ENCODE data around the gene SLC50A1.
A peak's percentile ranks its signal among the peaks of the same experiment; 100 is the strongest.
"Not testable (repeated sequence)": the region's sequence is repeated elsewhere in the genome, so short reads cannot be mapped to it uniquely, and the experiment has no call there.

Gene SLC50A1

DNA sequence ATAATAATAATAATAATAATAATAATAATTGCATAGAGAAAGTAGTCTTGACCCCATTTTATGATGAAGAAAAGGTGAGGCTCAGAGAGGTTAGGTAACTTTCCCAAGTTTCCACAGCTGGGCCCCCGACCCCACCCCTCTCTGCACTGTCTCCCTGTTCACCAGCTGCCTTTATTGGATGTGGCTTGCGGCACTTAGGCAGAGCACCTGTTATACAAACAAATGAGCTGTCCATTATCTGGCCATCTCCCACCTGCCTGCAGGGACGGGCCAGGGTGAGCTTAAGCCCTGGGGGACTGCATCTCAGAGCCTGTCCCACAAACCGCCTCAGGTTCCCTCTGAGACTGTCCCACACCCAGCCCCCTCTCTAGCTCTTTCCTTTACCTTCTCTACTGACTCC, 18.0 kb upstream of the SLC50A1 start:
- no peak for DNase-seq

DNA sequence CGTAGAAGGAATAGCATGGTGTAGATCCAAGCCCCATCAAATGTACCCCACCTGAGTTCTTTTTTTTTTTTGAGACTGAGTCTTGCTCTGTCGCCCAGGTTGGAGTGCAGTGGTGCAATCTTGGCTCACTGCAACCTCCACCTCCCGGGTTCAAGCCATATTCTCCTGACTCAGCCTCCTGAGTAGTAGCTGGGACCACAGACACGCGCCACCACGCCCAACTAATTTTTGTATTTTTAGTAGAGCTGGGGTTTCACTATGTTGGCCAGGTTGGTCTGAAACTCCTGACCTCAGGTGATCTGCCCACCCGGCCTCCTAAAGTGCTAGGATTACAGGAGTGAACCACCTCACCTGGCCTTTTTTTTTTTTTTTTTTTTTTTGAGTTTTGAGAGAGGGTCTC, 17.6 kb upstream of the SLC50A1 start:
- not testable (repeated sequence) for DNase-seq

DNA sequence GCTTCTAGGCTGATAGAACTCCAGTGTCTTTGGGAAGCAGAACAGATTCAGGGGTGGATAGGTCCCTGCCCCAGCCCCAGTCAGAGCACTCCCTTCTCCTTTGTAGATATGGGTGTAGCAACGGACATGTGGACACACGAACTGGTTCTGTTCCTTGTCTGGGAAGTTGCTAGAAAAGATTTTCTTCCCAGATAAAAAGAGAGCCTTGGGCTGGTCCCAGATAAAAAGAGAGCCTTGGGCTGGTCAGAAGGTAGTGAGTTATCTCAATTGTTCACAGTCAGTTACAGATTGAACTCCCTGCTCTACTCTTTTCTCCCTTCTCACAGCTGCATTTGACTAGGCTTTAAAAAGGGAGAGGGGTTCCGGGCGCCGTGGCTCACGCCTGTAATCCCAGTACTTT, 15.4 kb upstream of the SLC50A1 start:
- DNase-seq: no peak

DNA sequence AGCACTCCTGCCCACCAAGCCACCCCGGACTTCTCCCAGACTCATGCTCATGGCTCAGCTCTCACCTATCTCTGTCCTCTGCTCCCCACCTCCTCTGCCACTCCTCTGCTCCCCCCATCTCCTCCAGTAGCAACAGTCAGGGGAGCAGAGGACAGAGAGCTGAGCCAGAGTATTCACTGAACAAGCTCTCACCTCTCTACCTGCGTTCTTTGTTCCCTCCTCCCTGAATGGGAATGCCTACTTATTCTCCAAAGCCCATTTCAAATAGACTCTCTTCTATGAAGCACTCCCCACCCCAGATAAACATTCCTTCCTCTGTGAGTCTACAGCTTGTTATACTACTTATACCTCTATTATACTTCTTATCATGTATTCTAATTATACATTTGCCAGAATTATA, 14.4 kb upstream of the SLC50A1 start:
- DNase-seq: no peak

DNA sequence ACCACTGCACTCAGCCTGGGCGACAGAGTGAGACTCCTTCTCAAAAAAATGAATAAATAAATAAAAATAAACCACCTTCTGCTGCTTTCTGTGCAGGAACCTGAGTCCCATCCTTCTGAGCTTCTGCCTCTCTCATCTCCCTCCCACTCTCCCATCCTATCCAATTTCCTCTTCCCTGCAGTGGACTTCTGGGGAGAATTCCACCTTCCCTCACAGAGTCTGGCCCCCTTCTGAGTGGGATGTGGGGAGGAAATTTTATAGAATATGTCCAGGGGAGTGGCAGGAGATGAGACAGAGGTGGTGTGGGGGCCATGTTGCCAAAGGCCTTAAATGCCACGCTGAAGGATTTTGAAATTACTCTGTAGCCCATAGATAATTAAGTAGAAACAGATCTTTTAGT, 13.3 kb upstream of the SLC50A1 start:
- DNase-seq: no peak

DNA sequence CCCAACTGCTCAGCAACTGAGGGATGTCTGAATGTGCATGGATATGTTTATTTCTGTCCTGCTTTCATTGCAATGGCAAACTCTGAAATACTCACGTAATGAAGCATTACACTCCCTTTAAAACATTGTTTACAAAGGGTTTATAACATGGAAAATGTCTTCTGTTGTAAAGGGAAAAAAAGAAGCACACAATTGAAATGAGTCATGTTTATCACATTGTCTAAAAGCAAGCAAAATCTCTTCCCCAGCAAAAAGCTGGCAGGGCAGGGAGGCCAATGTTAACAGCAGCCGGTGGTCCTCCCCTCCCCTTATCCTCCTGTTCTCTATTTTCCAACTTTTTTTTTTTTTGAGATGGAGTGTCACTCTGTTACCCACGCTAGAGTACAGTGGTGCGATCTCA, 11.9 kb upstream of the SLC50A1 start:
- DNase-seq: no peak

DNA sequence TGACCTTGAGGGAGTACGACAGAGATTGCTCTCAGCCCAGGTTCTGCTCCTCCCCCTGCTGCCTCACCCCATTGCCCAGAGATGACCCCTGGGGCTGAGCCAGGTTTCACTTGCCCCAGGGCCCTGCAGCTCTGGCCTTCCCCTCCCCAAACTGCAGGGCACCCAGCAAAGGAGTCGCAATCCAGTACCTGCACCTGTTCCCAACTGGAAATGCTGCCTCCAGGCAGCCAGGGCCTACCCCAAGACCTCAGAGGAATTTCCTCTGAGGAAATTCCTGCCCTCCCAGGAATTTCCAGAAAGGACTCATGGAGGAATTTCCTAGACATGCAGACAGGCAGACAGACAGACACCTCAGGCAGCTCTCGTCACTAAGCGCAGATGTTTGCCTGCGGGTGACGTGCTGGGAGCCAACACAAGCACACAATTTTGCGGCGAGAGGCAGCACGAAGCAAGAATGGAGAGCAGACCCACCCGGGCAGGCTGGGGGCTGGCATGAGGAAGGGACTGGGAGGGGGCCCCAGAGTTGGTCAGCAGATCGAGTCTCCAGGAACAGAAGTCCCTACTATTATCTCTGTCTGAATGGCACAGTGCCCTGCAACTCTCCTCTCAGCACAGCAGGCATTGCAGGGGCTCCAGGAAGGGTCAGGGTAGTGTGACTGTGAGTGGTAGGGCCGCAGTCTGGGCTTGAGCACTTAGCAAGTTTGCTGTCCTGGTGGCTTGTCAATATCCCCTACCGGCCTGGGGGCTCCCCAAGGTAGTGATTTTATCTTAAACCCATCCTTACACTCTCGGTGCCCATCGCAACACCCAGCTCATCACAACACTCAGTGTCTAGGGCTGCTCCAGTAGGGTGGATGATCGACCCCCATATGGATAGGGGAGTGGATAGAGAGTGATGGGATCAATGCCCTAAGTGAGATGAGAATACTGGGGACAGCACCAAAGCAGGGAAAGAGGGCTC, 10.9 kb upstream of the SLC50A1 start:
- peak; percentile 29 for DNase-seq

DNA sequence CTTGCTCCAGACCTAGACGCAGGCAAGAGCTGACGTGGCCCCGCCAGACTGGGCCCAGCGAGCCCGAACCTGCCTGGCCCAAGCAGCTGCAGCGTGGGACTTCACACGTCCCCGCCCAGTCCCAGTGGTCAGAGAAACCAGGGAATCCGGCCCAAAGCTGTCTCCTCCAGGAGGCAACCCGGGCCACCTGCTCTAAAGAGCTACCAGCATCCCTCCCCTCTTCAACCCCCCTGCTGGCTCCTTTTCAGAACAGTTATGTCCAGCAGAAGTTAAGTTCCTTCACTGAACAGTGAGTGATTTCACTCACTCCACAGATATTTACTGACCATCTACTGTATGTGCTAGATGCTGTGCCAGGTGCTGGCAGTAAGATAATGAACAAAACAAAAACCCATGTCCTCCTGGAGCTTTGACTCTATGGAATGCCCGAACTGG, 10.1 kb upstream of the SLC50A1 start:
- DNase-seq: no peak

DNA sequence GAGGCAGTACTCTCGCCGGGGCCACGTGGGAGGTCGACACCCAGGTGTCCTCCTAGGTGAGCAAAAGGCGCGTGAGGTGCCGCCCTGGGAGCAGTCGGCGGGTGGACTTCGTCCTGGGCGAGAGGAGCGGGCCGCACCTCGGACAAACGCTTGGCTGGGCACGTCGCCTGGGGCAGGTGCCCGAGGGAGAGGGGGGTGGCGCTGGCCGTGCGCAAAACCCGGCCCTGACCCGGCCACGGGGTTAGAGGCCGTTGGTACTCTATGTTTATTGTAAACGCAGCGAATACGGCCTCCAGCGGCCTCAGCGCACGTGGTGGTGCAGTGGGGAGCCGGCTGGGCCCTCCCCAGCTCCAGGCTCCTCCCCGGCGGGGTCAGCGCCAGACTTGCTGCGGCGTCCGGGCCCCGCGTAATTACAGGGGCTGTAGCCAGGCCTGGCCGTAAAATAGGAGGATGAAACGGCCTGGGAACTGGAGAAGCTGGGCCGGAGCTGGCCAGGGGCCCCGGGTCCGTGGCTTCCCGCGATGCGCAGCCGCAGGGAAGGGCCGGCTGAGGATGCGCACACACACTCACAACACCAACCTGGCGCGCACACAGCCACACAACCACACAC, 9.6 kb upstream of the SLC50A1 start:
- DNase-seq: no peak

DNA sequence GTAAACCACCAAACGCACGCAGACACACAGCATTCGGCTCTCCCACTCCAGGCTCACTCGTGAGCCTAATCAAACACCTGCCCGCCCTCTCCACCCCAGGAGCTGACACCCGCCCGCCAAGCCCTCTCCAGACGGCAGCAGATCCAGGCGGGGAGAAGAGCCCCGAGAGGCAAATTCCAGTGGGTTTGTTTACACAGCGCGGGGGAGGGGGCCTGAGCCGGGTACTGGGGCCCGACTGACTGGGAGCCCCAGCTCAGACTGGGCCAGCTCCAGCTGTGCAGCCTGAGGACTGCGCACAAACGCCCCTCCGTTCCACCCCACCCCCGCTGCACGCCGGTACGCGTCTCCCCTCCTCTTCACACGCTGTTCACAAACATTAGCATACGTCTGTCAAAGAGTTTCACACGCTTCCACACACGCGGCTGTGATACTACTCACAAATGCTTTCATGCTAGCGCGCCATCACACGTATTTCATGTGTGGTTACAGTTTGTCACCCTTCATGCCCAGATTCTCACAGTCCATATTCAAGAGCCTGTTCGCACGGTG, 9.0 kb upstream of the SLC50A1 start:
- peak; percentile 74 for DNase-seq

DNA sequence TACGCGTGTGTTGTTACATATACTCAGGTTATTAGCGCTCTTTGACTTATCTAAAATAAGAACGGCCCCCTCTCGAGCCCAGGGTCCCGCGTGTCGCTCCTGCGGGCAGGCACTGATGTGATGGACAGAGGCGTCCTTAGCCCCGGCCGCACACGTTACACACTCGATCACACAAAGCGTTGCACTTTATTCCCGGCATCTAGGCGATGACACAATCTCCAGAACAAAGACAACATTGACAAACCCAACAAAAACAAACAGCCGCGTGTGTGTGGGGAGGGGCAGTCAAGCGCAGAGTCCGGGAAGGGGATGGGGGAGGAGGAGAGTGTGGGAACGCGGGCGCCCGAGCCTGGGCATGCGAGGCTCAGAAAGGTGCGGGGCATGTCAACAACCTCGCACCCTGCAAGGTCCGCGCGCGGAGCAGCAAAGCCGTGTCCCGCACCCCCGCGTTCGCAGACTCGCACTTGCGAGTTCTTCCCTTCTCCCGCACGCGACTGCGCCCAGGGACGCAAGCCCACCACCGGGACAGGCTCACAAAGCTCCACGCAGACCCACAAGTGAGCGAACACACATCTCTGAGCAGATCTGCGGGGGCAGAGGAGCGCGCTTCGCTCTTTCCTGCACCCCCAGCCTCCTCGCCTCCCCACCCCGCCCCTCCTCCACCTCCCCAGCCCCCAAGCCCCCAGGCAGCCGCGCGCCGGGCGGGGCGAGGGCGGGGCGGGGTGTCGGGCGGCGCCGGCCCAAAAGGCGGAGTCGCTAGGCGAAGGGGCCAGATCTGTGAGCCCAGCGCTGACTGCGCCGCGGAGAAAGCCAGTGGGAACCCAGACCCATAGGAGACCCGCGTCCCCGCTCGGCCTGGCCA, 8.3 kb upstream of the SLC50A1 start, which contains the start of gene EFNA1:
Gene EFNA1, plus strand, starts transcription at position 772 of the 862 bp plus-strand sequence. CDS start 102 bp downstream, outside the sequence.
- DNase-seq: peak; percentile 81

DNA sequence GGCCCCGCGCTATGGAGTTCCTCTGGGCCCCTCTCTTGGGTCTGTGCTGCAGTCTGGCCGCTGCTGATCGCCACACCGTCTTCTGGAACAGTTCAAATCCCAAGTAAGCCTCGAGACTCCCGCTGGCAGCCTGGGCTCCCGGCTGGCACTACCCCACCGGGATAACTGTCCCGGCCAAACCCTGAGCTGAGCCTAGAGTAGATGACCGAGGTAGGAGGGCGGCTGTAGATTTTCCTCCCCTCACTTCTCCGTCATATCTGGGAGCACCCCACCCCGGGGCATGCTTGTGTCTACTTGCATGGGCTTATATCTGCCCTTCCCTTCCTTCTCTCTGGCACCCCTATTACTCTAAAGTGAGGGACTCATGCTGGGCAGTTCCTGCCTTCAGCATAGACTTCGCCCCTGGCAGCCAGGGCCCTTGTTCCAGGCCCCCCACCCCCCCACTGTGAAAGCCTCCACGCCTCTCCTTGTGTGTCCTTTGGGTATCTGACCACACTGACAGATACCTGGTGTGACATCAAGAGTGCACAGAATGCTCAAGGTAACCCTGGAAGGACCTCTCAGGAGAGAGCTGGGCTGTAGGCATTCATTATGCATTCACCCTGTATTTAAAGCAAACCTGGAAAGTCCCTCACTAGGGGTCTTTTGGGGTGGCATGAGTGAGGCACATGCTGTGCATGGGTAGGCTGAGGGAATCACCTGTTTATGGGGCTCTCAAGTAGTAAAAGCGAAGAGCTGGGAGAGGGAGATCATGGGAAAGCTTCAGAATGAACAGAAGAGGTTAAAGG, 7.5 kb upstream of the SLC50A1 start:
- DNase-seq: no peak

DNA sequence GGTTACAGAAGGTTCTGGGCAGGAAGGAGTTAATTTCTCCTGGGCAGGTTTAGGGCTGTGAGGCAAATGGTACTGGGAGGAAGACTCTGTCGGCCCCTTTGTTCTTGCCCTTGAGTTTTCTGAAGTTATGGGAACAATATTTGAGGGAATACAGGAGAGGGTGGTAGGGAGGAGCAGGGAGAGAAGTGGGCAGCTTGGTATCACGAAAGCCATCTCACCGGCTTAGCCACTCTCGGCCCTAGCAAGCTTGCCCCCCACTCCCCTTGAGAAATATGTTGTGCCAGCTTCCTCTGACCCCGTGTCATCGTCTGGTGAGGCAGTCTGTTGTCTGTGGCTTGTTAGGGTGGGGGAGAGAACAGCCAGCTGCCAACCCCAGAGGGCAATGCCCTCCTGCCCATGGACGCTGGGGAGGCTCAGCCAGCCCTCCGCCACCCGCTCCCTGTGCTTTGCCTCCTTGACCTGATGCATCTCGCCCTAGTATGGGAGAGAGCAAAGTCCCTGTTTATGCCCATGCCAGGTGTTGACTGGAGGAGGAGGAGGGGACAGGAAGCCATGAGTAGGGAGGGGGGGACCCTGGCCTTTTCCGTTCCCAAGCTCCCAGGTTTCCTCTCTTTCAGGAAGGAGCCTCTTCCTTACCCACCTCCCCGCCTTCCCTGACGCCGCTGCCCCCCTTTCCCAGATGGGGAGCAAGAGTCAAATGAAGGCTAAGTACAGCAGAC, 6.7 kb upstream of the SLC50A1 start:
- DNase-seq: no peak

DNA sequence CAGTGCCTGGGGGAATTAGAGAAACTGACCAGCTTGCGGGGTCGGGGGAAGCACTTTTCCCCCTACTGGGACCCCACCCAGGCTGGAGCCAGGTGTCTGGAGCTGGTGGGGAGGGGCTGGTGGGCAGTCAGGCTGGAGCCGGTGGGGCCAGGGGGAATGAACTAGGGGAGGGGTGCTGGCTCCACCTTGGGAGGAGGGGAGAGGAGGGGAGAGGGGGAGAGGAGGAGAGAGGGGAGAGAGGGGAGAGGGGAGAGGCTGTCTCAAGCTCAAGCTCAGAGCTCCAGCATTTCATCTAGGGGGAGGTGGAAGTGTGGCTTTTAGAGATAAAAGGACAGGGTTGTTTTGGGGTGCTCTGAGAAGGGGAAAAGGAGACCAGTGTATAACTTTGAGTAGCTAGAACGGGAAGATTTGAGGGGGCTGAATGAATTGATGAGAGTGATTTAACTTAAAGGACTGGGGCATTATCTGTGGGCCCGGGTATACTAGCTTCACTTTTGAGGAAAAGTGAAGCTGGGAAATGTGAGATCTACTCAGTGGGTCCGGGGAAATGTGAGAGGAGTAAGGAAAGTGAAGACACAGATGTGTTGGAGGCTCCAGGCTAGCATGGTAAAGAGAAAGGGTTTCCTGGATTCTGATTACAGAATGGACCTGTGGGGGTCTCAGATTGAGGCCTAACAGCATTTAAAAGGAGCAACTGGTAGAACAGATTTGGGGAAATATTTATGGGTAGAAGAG, 5.2 kb upstream of the SLC50A1 start:
- no peak for DNase-seq

DNA sequence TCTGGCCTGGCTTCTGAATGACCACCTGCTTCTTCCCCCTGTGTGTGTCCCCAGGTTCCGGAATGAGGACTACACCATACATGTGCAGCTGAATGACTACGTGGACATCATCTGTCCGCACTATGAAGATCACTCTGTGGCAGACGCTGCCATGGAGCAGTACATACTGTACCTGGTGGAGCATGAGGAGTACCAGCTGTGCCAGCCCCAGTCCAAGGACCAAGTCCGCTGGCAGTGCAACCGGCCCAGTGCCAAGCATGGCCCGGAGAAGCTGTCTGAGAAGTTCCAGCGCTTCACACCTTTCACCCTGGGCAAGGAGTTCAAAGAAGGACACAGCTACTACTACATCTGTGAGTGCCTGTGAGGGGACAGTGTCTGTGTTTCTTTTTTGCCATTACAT, 4.4 kb upstream of the SLC50A1 start:
- DNase-seq: no peak

DNA sequence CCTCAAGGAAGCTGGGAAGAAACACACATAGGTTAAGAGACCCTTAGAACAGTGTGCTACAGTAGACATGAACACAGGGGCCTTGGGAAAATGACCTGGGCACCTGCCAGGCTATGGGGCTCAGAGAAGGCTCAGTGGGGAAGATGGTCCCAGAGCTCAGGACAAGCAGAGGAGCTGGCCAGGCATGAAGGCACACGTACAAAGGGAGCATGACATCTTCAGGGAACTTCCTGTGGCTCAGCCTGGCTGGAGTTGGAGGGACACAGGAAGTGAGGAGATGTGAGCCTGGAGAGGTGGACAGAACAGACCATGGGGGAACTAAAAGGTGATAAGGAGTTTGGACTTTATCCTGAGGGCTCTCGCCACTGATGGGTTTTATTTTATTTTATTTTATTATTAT, 3.8 kb upstream of the SLC50A1 start:
- no peak for DNase-seq

DNA sequence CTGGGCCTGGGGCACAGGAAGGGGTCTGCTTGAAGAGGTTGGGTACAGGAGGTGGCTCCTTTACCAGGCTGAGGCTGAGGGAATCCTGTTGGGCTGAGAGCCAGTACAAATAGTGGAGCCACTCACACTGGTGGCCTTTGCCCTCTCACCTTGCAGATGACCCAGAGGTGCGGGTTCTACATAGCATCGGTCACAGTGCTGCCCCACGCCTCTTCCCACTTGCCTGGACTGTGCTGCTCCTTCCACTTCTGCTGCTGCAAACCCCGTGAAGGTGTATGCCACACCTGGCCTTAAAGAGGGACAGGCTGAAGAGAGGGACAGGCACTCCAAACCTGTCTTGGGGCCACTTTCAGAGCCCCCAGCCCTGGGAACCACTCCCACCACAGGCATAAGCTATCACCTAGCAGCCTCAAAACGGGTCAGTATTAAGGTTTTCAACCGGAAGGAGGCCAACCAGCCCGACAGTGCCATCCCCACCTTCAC, 1.8 kb upstream of the SLC50A1 start:
- no peak for DNase-seq

DNA sequence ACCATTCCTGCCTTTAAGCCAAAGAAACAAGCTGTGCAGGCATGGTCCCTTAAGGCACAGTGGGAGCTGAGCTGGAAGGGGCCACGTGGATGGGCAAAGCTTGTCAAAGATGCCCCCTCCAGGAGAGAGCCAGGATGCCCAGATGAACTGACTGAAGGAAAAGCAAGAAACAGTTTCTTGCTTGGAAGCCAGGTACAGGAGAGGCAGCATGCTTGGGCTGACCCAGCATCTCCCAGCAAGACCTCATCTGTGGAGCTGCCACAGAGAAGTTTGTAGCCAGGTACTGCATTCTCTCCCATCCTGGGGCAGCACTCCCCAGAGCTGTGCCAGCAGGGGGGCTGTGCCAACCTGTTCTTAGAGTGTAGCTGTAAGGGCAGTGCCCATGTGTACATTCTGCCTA, 1.3 kb upstream of the SLC50A1 start:
- DNase-seq: no peak

DNA sequence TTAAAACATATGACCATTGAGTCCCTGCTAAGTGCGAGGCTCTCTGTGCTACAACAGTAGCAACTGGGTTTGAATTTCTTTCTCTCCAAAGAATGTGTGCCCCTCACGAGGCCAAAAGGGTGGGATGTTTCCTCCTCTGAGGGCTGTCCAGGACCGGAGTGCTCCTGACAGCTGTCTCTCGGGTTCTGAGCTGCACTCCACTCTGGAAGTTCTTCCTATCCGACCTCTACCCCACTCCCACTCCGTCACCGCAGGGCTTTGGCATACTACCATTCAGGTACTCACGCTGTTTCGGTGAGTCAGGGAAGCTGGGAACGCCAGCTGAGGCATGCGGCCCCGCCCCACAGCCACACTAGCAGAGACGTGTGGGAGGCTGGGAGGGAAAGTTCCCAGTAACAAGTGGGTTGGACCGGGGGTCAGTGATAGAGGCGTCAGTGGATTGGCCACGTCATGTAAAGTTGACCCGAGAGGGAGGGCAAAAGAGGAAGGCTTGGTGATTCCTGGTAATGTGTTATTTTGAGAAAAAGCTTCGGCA, 705 bp upstream of the SLC50A1 start:
- DNase-seq: peak; percentile 98

DNA sequence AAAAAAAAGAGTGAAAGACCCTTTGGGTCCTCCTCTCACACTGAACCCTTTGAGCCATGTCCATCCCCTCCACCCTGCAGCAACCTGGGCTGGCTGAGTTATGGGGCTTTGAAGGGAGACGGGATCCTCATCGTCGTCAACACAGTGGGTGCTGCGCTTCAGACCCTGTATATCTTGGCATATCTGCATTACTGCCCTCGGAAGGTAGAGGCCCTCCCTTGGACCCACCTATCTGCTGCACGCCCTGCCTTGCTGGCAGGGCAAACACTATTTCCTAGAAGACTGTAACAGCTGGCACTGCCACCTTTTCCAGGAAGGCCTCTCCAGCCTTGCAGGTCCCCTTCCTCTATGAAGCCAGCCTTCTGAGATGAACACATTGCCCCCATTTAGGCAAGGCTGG, 1.1 kb downstream of the SLC50A1 start:
- no peak for DNase-seq

All from kidney glomerular epithelial cell (primary cell).